Tibial artery (tissue), 4 donors: ENCODE measurements around the gene POU3F1.

Experiments used
- DNase-seq, 2 donors: peaks; one replicate each; pipeline ENCODE4 v3.0.0-alpha.2; 2019
- H3K27ac ChIP-seq, 2 donors: fragments of 200-600 bp; sonication (generic) in 1 of 2; 1 replicate in 1 of 2; 2 replicates in 1 of 2; pipeline ENCODE4 v1.5.1; 2018 to 2019; ENCODE audit warnings: mild to moderate bottlenecking in 1 of 2
- H3K27me3 ChIP-seq, 2 donors: fragments of 200-600 bp; sonication (generic) in 1 of 2; one replicate each; pipeline versions ENCODE4 v1.5.1 to v1.6.0; 2016 to 2019
- H3K36me3 ChIP-seq, 3 donors: fragments of 200-600 bp; sonication (generic) in 2 of 3; one replicate each; pipeline ENCODE4 v1.5.1; 2016 to 2019; ENCODE audit warnings: mild to moderate bottlenecking in 2 of 3
- H3K4me1 ChIP-seq, 4 donors: fragments of 200-600 bp; sonication (generic) in 2 of 4; 1 replicate in 3 of 4; 2 replicates in 1 of 4; pipeline ENCODE4 v1.5.1; 2016 to 2019
- H3K4me3 ChIP-seq, 2 donors: fragments of 200-600 bp; sonication (generic) in 1 of 2; 1 replicate in 1 of 2; 2 replicates in 1 of 2; pipeline ENCODE4 v1.5.1; 2018 to 2019; ENCODE audit warnings: mild to moderate bottlenecking in 2 of 2
- H3K9me3 ChIP-seq, 3 donors: fragments of 200-600 bp; sonication (generic) in 1 of 3; one replicate each; pipeline ENCODE4 v1.5.1; 2016 to 2019
- intact Hi-C: fragments of 100-400 bp; cut with DNase I; formaldehyde crosslinking; loops from one replicate; pipeline ENCODE4 v1.15.0; 2023; ENCODE audit warnings: low total_unique reads
- TF ChIP-seq, protein P1 (sequence below), 2 experiments: fragments of 200-600 bp in 1 of 2; fragments of 450-650 bp in 1 of 2; IDR thresholded peaks; one replicate each; pipeline ENCODE4 v1.5.1; 2017 to 2019; ENCODE audit warnings: antibody characterized with exemption in 2 of 2, mild to moderate bottlenecking in 1 of 2, moderate library complexity in 1 of 2

POU3F1 gene

DNA sequence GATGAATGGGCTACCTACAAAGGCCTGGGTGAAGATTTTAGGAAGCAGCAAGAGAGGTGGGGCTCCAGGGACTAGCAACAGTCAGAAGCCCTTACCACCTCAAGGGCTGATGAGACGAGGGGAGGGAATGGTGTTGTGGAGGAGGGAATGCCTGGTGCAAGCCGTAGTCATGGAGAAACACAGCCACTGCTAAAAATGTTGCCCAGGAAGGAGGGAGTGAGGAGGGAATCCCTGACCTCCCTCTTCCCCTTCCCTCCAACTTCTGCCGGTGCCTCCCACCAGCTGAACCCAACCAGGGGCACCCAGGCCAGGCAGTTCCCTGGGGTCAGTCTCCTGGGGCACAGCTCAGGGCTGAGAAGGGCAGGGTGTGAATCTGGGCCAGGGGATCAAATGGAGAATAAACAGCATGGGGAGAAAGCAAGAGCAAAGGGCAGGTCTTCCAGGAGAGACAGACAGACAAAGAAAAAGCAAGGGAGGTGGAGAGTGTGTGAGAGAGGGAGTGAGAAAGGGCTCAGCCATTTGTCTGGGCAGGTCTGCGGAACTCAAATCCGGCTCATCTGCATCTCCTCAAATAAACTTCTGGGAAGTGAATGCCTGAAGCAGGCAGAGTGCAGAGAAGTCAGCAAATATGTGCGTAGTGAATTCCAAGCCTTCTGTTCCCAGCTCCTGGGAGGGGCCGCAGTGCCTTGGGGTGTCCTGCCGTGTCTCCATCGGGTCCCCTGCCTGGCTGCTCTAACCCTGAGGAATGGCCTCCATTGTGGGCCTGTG lies 27.1 kb upstream of the POU3F1 start:
- intact Hi-C loops = no loop called here
- Histone ChIP-seq H3K36me3 (no peaks in the 10 kb centered on the region), H3K4me3 (no peak overlapping the region), H3K27ac (no peak overlapping the region), H3K9me3 (no peaks in the 10 kb centered on the region), H3K27me3 (peaks cover 0 to 59% of the 10 kb centered on the region in 2 donors), H3K4me1 (no peaks in the 10 kb centered on the region)
- TF ChIP-seq, protein P1, sequence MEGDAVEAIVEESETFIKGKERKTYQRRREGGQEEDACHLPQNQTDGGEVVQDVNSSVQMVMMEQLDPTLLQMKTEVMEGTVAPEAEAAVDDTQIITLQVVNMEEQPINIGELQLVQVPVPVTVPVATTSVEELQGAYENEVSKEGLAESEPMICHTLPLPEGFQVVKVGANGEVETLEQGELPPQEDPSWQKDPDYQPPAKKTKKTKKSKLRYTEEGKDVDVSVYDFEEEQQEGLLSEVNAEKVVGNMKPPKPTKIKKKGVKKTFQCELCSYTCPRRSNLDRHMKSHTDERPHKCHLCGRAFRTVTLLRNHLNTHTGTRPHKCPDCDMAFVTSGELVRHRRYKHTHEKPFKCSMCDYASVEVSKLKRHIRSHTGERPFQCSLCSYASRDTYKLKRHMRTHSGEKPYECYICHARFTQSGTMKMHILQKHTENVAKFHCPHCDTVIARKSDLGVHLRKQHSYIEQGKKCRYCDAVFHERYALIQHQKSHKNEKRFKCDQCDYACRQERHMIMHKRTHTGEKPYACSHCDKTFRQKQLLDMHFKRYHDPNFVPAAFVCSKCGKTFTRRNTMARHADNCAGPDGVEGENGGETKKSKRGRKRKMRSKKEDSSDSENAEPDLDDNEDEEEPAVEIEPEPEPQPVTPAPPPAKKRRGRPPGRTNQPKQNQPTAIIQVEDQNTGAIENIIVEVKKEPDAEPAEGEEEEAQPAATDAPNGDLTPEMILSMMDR (IDR thresholded peaks at IDR 0.05) = no peak
- no peak for DNase-seq

DNA sequence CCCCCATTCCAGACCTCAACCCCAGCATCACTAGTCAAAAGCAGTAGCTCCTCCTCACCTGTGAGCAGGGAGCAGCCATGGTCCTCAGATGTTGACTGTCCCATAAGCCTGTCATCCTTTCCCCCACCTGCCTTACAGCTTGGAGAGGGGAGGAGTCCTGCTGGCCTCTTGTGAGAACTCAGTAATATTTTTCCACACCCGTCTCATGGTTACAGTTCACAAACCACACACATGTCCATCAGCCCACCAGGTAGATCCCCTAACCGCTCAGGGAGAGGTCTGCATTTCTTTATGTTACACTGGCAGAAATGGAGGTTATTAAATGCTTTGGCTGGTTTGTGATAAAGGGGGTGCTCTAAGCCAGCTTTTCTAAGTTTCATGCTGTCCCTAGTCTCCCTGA lies 26.3 kb upstream of the POU3F1 start:
- Histone ChIP-seq H3K4me3 (no peak overlapping the region), H3K9me3 (no peaks in the 10 kb centered on the region), H3K4me1 (no peaks in the 10 kb centered on the region), H3K36me3 (no peaks in the 10 kb centered on the region), H3K27me3 (peaks cover 0 to 66% of the 10 kb centered on the region in 2 donors), H3K27ac (no peak overlapping the region)
- intact Hi-C loops = no loop called here
- TF ChIP-seq, protein P1 (IDR thresholded peaks at IDR 0.05) = no peak
- no peak for DNase-seq

DNA sequence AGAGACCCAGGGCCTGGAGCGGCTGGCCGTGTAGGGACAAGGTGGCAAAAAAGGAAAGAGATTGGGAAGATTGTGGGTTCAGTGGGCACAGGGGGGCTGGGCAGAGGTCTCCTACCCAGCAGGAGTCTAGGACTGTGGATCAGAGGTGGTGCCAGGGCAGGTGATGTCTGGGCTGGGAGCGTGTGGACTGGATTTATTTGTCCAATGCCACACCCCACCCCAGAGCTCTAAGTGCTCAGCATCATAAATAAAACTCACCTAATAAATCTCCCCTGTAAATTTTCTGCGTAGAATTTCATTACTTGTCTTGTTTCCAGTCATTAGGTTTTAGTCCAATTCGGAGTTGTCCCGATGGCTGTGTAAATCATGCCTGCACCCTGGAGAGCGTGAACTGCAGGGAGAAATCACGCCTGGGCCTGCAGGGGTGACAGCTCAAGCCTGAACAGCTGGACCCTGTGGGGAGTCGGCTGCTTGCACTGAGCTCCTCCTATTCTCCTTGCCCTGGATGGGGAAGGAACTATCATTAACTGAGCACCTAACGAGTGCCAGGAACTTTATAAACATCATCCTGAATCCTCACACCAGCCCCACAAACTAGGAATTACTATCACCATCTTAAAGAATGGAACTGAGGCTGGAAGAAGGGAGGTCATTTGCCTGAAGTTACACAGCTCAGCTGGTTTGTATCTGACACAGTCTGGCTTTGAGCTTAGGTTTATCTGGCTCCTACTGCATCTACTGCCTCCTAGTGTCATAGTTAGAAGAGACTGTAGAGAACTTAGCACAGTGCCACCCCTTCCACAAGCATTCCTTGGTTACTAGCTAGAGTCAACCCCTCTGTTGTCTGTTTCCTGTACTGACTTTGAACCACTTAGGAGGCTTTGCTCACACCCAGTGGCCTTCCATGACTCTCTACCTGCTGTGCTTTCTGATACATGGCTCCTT lies 25.0 kb upstream of the POU3F1 start:
- DNase-seq = no peak
- no peaks in the 10 kb centered on the region for H3K9me3 ChIP-seq
- intact Hi-C loops = no loop called here
- no peaks in the 10 kb centered on the region for H3K4me1 ChIP-seq
- peaks cover 0 to 70% of the 10 kb centered on the region in 2 donors for H3K27me3 ChIP-seq
- TF ChIP-seq, protein P1 (IDR thresholded peaks at IDR 0.05) = no peak
- no peaks in the 10 kb centered on the region for H3K36me3 ChIP-seq
- no peak overlapping the region for H3K4me3 ChIP-seq
- H3K27ac ChIP-seq = no peak overlapping the region

DNA sequence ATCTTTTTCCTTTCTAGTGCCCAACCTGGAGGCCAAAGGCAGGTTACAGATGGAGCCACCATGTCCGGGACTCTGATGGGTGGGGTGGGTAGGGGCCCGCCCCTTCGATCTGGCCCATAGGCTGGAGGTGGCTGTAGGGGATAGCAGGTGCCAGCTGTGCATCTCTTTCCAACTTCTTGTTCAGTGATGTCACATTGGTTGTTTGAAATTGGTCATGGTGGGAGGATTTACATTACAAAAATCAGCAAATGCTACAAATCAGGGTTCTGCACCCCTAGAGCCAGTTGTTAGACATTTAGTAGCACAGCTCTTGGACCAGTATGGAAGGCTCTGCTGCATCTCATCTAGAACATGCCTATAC lies 22.4 kb upstream of the POU3F1 start:
- intact Hi-C loops = no loop called here
- peaks cover 0 to 62% of the 10 kb centered on the region in 2 donors for H3K27me3 ChIP-seq

DNA sequence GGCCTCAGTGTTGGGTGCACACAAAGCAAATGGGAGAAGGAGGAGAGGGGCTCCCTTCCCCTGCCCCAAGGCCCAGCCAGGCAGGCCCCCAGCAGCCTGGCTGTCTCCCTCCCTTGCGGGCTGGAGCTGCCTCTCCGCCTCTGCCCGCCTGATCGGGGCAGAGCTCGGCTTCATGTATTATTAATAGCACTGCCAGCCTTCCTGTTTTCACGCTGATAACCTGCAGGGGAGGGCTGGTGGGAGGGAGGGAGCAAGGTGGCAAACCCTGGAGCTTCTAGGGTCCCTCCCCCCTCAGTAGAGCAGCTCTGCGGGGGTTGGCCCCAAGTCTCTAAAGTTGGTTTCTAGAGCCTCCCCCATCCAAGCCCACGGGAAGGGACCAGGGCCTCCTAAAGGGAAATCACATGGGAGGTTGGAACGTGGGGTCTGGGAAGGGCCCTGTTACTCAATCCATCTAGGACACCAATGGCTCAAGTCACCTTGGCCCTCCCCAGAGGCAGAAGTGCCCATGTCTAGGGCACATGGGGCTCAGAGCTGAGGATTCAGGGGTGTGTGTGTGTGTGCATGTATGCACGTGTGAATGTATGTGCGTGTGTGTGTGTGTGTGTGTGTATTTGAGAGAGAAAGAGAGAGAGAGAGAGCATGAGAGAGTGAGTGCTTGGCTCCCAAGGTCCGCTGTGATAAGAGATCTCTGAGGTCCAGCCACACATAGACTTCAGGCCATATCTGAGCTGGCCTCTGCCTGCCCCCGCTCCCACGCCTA lies 21.8 kb upstream of the POU3F1 start:
- Histone ChIP-seq H3K9me3 (no peaks in the 10 kb centered on the region), H3K4me1 (no peaks in the 10 kb centered on the region), H3K36me3 (no peaks in the 10 kb centered on the region), H3K27ac (no peak overlapping the region), H3K27me3 (peaks cover 0 to 57% of the 10 kb centered on the region in 2 donors), H3K4me3 (no peak overlapping the region)
- no peak for DNase-seq
- TF ChIP-seq, protein P1 (IDR thresholded peaks at IDR 0.05) = no peak
- intact Hi-C loops = no loop called here

More for the DNA sequence above, 22.4 kb upstream of the POU3F1 start:
- H3K27ac ChIP-seq = no peak overlapping the region
- H3K4me3 ChIP-seq = no peak overlapping the region
- H3K9me3 ChIP-seq = no peaks in the 10 kb centered on the region
- TF ChIP-seq, protein P1 (IDR thresholded peaks at IDR 0.05) = no peak
- H3K4me1 ChIP-seq = no peaks in the 10 kb centered on the region
- no peak for DNase-seq
- H3K36me3 ChIP-seq = no peaks in the 10 kb centered on the region
